Neuronal stem cell (in vitro differentiated cells): ENCODE measurements around the gene SRSF6.

Experiments
- DNase-seq: peaks from one replicate; pipeline ENCODE4 v3.0.0-alpha.2; 2013; ENCODE audit warnings: low spot score
- H2AFZ ChIP-seq: one replicate; pipeline ENCODE4 v1.6.1; 2013; ENCODE audit warnings: mild to moderate bottlenecking, low read length, inconsistent platforms
- H2AK5ac ChIP-seq: 2 replicates; pipeline ENCODE4 v1.6.1; 2013; ENCODE audit warnings: low read depth, mild to moderate bottlenecking, inconsistent platforms, low read length, moderate library complexity, mixed read lengths
- H2BK120ac ChIP-seq: 2 replicates; pipeline ENCODE4 v1.6.1; 2013; ENCODE audit warnings: low read depth, mild to moderate bottlenecking, inconsistent platforms, low read length, moderate library complexity, mixed read lengths
- H2BK12ac ChIP-seq: one replicate; pipeline ENCODE4 v1.6.1; 2013; ENCODE audit warnings: low read length, inconsistent platforms
- H2BK15ac ChIP-seq: 2 replicates; pipeline ENCODE4 v1.6.1; 2013; ENCODE audit warnings: mild to moderate bottlenecking, low read length, inconsistent platforms, mixed read lengths
- H2BK5ac ChIP-seq: one replicate; pipeline ENCODE4 v1.6.1; 2013; ENCODE audit warnings: inconsistent platforms, mild to moderate bottlenecking, low read length, moderate library complexity
- H3K14ac ChIP-seq: one replicate; pipeline ENCODE4 v1.6.1; 2013; ENCODE audit warnings: low read length, inconsistent platforms
- H3K18ac ChIP-seq: 2 replicates; pipeline ENCODE4 v1.6.1; 2013; ENCODE audit warnings: low read length, inconsistent platforms
- H3K23ac ChIP-seq: 2 replicates; pipeline ENCODE4 v1.6.1; 2013; ENCODE audit warnings: low read depth, mild to moderate bottlenecking, mixed read lengths, low read length, inconsistent platforms; ENCODE audit not compliant: poor library complexity
- H3K27ac ChIP-seq: replicated peaks from 3 replicates; pipeline ENCODE4 v1.5.1; 2013; ENCODE audit warnings: low read length, inconsistent platforms
- H3K27me3 ChIP-seq, 3 experiments: 2 replicates each; pipeline ENCODE4 v1.6.1; 2013; ENCODE audit warnings: low read length in 3 of 3, mild to moderate bottlenecking in 2 of 3, inconsistent platforms in 1 of 3, low read depth in 1 of 3, mixed read lengths in 1 of 3, moderate library complexity in 1 of 3; ENCODE audit not compliant: control insufficient read depth in 3 of 3, insufficient read depth in 3 of 3
- H3K36me3 ChIP-seq, 2 donors: replicated peaks in 1 of 2; 2 replicates each; pipeline ENCODE4 v1.6.1; 2013; ENCODE audit warnings: low read length in 2 of 2; ENCODE audit not compliant: control insufficient read depth in 2 of 2, insufficient read depth in 2 of 2
- H3K4ac ChIP-seq: 2 replicates; pipeline ENCODE4 v1.6.1; 2013; ENCODE audit warnings: inconsistent platforms, mild to moderate bottlenecking, low read length, moderate library complexity
- H3K4me1 ChIP-seq, 2 donors: 1 replicate in 1 of 2; 2 replicates in 1 of 2; pipeline ENCODE4 v1.6.1; 2013; ENCODE audit warnings: low read length in 2 of 2, low read depth in 1 of 2; ENCODE audit not compliant: control insufficient read depth in 2 of 2, insufficient read depth in 1 of 2
- H3K4me2 ChIP-seq: one replicate; pipeline ENCODE4 v1.6.1; 2013; ENCODE audit warnings: mild to moderate bottlenecking, low read length, inconsistent platforms; ENCODE audit not compliant: insufficient read depth, poor library complexity, severe bottlenecking
- H3K4me3 ChIP-seq, 2 donors: 2 replicates each; pipeline ENCODE4 v1.5.1; 2013; ENCODE audit warnings: low read length in 2 of 2, mild to moderate bottlenecking in 2 of 2, inconsistent platforms in 1 of 2, moderate library complexity in 1 of 2
- H3K79me1 ChIP-seq: one replicate; pipeline ENCODE4 v1.6.1; 2013; ENCODE audit warnings: low read depth, mild to moderate bottlenecking, inconsistent platforms, low read length, moderate library complexity
- H3K9ac ChIP-seq: one replicate; pipeline ENCODE4 v1.6.1; 2013; ENCODE audit warnings: mild to moderate bottlenecking, low read depth, low read length, inconsistent platforms; ENCODE audit not compliant: poor library complexity
- H3K9me3 ChIP-seq, 2 donors: replicated peaks in 1 of 2; 2 replicates each; pipeline versions ENCODE3 to v1.6.1; 2013; ENCODE audit warnings: low read length in 2 of 2, mild to moderate bottlenecking in 2 of 2, inconsistent platforms in 1 of 2, low read depth in 1 of 2, mixed read lengths in 1 of 2, moderate library complexity in 1 of 2; ENCODE audit not compliant: control insufficient read depth in 2 of 2, insufficient read depth in 1 of 2
- H4K8ac ChIP-seq: one replicate; pipeline ENCODE4 v1.6.1; 2013; ENCODE audit warnings: low read depth, mild to moderate bottlenecking, inconsistent platforms, low read length, moderate library complexity
- H4K91ac ChIP-seq: one replicate; pipeline ENCODE4 v1.6.1; 2013; ENCODE audit warnings: low read length, low read depth, mild to moderate bottlenecking, inconsistent platforms; ENCODE audit not compliant: poor library complexity
- WGBS, 2 donors: extraction: QIAGEN DNeasy Blood & Tissue Kit; methylation state at CpG; one replicate each; pipeline ENCODE4 v1.1.7; 2013; ENCODE audit warnings: missing lambda C conversion rate in 2 of 2, mixed read lengths in 1 of 2; ENCODE audit not compliant: insufficient read length in 2 of 2, insufficient replicate concordance in 1 of 2; ENCODE audit errors: extremely low coverage in 2 of 2; 5-methylcytosine and 5-hydroxymethylcytosine counted together

The SRSF6 gene

DNA sequence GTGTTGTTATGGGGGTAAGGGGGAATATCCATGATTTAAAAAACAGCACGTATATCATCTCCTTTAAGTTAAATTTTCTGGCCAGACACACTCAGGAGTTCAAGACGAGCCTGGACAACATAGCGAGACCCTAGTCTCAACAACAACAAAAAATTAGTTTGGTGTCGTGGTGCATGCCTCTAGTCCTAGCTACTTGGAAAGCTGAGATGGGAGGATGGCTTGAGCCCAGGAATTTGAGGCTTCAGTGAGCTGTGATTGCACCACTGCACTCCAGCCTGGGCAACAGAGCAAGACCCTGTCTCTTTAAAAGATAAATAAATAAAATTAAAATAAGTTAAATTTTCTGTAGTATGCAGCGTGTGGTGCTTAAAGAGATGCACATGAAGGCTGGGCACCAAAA is 31.5 kb upstream of the SRSF6 start:
- Histone ChIP-seq H2BK120ac (no peak overlapping the region), H3K27me3 (no peaks in the 10 kb centered on the region), H2BK15ac (no peak overlapping the region), H3K4me3 (no peak overlapping the region), H4K91ac (no peak overlapping the region), H3K4me2 (no peak overlapping the region), H3K36me3 (no peaks in the 10 kb centered on the region), H2AFZ (no peak overlapping the region), H3K23ac (no peak overlapping the region), H2BK5ac (no peak overlapping the region), H3K4me1 (peaks cover 0 to 5% of the 10 kb centered on the region in 2 donors), H3K4ac (no peak overlapping the region), H3K79me1 (no peaks in the 10 kb centered on the region), H3K9me3 (no peaks in the 10 kb centered on the region), H4K8ac (no peak overlapping the region), H3K9ac (no peak overlapping the region), H2BK12ac (no peak overlapping the region), H2AK5ac (no peak overlapping the region), H3K18ac (no peak overlapping the region), H3K14ac (no peak overlapping the region), H3K27ac (no peak overlapping the region)
- no CpG with 5 or more reads among the region's 5 CpGs for WGBS, 2 donors
- no peak for DNase-seq

GRCh38 chr20:43430265-43431133 is 27.2 kb upstream of the SRSF6 start:
- Histone ChIP-seq H3K27ac (no peak overlapping the region), H2BK12ac (no peak overlapping the region), H2BK5ac (no peak overlapping the region), H3K27me3 (no peaks in the 10 kb centered on the region), H3K9me3 (no peaks in the 10 kb centered on the region), H3K9ac (no peak overlapping the region), H3K14ac (no peak overlapping the region), H3K4me2 (no peak overlapping the region), H2AFZ (no peak overlapping the region), H3K4ac (no peak overlapping the region), H3K4me3 (no peak overlapping the region), H3K23ac (no peak overlapping the region), H3K79me1 (no peaks in the 10 kb centered on the region), H2BK15ac (no peak overlapping the region), H3K4me1 (peaks cover 0 to 5% of the 10 kb centered on the region in 2 donors), H2AK5ac (no peak overlapping the region), H3K36me3 (no peaks in the 10 kb centered on the region), H4K8ac (no peak overlapping the region), H2BK120ac (no peak overlapping the region), H3K18ac (no peak overlapping the region), H4K91ac (no peak overlapping the region)
- DNase-seq = no peak
- no CpG with 5 or more reads among the region's 10 CpGs for WGBS, 2 donors

DNA sequence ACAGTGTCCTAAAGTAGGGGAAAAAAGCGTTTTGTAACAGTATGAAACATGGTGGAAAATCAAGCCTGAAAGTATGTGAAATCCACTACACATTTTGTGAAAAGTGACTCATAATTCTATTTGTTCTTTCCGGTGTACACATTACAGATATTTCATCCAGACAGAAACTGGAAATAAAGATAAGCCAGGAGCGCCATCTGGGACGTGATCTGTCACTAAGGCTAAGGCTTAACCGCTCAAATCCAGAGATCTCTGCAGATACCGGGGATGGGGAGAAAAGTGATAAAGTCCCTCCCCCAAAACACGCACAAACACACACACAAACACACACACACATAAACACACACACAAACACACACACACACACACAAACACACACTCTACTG is 26.6 kb upstream of the SRSF6 start:
- Histone ChIP-seq H2BK12ac (no peak overlapping the region), H4K91ac (no peak overlapping the region), H3K18ac (no peak overlapping the region), H3K4ac (no peak overlapping the region), H4K8ac (no peak overlapping the region), H3K23ac (no peak overlapping the region), H3K27me3 (no peaks in the 10 kb centered on the region), H3K9me3 (no peaks in the 10 kb centered on the region), H3K9ac (no peak overlapping the region), H2BK15ac (no peak overlapping the region), H3K4me3 (no peak overlapping the region), H2BK5ac (no peak overlapping the region), H3K79me1 (no peaks in the 10 kb centered on the region), H3K4me1 (peaks cover 0 to 5% of the 10 kb centered on the region in 2 donors), H3K27ac (no peak overlapping the region), H3K4me2 (no peak overlapping the region), H3K14ac (no peak overlapping the region), H2BK120ac (no peak overlapping the region), H2AK5ac (no peak overlapping the region), H2AFZ (no peak overlapping the region), H3K36me3 (no peaks in the 10 kb centered on the region)
- WGBS, 2 donors = no CpG with 5 or more reads among the region's 7 CpGs
- no peak for DNase-seq

GRCh38 chr20:43432498-43432897 is 25.2 kb upstream of the SRSF6 start:
- Histone ChIP-seq H3K9ac (no peak overlapping the region), H3K27me3 (no peaks in the 10 kb centered on the region), H3K14ac (no peak overlapping the region), H3K4me2 (no peak overlapping the region), H3K18ac (no peak overlapping the region), H3K27ac (no peak overlapping the region), H3K4ac (no peak overlapping the region), H2BK120ac (no peak overlapping the region), H3K4me1 (peaks cover 0 to 5% of the 10 kb centered on the region in 2 donors), H3K9me3 (no peaks in the 10 kb centered on the region), H4K91ac (no peak overlapping the region), H2AFZ (no peak overlapping the region), H3K36me3 (no peaks in the 10 kb centered on the region), H2AK5ac (no peak overlapping the region), H2BK15ac (no peak overlapping the region), H4K8ac (no peak overlapping the region), H3K23ac (no peak overlapping the region), H3K79me1 (no peaks in the 10 kb centered on the region), H3K4me3 (no peak overlapping the region), H2BK12ac (no peak overlapping the region), H2BK5ac (no peak overlapping the region)
- WGBS, 2 donors = no CpG with 5 or more reads among the region's 1 CpG
- DNase-seq = no peak
